Ovary (tissue), 10 donors: Measurements from ENCODE around the gene CCT8. TPM values are rescaled to one million over a fixed set of nuclear protein-coding genes. Genes with fewer than 3 reads are reported as not detected.
A peak's percentile ranks its signal among the peaks of the same experiment; 100 is the strongest.

Experiments
- DNase-seq, 5 donors: peaks; one replicate each; pipeline ENCODE4 v3.0.0-alpha.2; 2019 to 2020
- H3K27ac ChIP-seq, 2 donors: fragments of 200-600 bp; one replicate each; pipeline versions ENCODE4 v1.5.1 to v1.8.0; 2019 to 2022
- H3K27me3 ChIP-seq: fragments of 200-600 bp; one replicate; pipeline ENCODE4 v1.8.0; 2022
- H3K36me3 ChIP-seq: fragments of 200-600 bp; sonication (generic); one replicate; pipeline ENCODE4 v1.5.1; 2019
- H3K4me1 ChIP-seq: one replicate; pipeline ENCODE4 v1.8.1; 2013; ENCODE audit warnings: mild to moderate bottlenecking, moderate library complexity; ENCODE audit not compliant: insufficient read depth
- H3K4me3 ChIP-seq: fragments of 200-600 bp; sonication (generic); one replicate; pipeline ENCODE4 v1.5.1; 2017
- H3K9me3 ChIP-seq, 2 donors: fragments of 200-600 bp in 1 of 2; sonication (generic) in 1 of 2; one replicate each; pipeline versions ENCODE4 v1.5.1 to v1.8.1; 2013 to 2019; ENCODE audit warnings: mild to moderate bottlenecking in 1 of 2, moderate library complexity in 1 of 2
- EP300 ChIP-seq: sonication (generic); formaldehyde crosslinking; IDR thresholded peaks from one replicate; pipeline ENCODE4 v1.6.1; 2017; ENCODE audit warnings: antibody characterized with exemption
- POLR2A ChIP-seq: fragments of 450-650 bp; IDR thresholded peaks from one replicate; pipeline ENCODE4 v1.6.1; 2017; ENCODE audit warnings: antibody characterized with exemption, mild to moderate bottlenecking, moderate library complexity
- WGBS, 3 donors: extraction: QIAGEN DNeasy Blood & Tissue Kit in 1 of 3; methylation state at CpG; one replicate each; pipeline versions ENCODE4 v1.1.5 to v1.1.7; 2013 to 2017; 5-methylcytosine and 5-hydroxymethylcytosine counted together
- intact Hi-C, 4 donors: fragments of 100-400 bp; cut with DNase I; formaldehyde crosslinking; loops; one replicate each; pipeline versions ENCODE4 v1.11.0 to v1.15.1; 2022 to 2023
- long read RNA-seq, 3 donors: library from polyadenylated mRNA in 2 of 3; unstranded in 2 of 3; transcript quantifications; one replicate each; pipeline ENCODE4 v2.0.0 and lab custom pipeline, GENCODE V29; 2021 to 2026
- polyA plus RNA-seq, 2 donors: library from polyadenylated mRNA; stranded (reverse); fragments of 200-250 nt in 1 of 2; fragments of 350-450 nt in 1 of 2; fragmentation: Illumina TruSeq in 1 of 2; extraction: RNeasy Lipid Tissue Mini Kit (QIAGEN cat#74804) in 1 of 2; gene quantifications; one replicate each; pipeline ENCODE4 v1.2.3, GENCODE V29; 2013 to 2014
- total RNA-seq, 7 donors: library from RNA; depleted of rRNA in 2 of 7; stranded (reverse); fragments of >200 nt in 2 of 7; fragmentation: NEBNext Ultra II Directional in 3 of 7; extraction: Animal tissue kit (Norgen Biotek cat#: 25700) in 3 of 7; gene quantifications; one replicate each; pipeline versions ENCODE4 v1.1.0 to v1.2.4, GENCODE V29; 2016 to 2023
- TF ChIP-seq, protein P1 (sequence below), 3 donors: fragments of 450-650 bp in 2 of 3; fragments of 200-600 bp in 1 of 3; IDR thresholded peaks; one replicate each; pipeline versions ENCODE4 v1.5.1 to v1.8.0; 2016 to 2022; ENCODE audit warnings: antibody characterized with exemption in 3 of 3, mild to moderate bottlenecking in 1 of 3
- donor health status: DM: no; HTN: no; CAD: no; lungs with moderate emphysema.
- donor health status: DM: no; HTN: no; CAD: no.
- donor health status: Bipolar disorder and iron deficiency.
- donor health status: DM: yes; HTN: yes; CAD: no.
- donor health status: DM: no; HTN: no; CAD: no.
- donor health status: DM: yes; HTN: yes; CAD: no.

Gene CCT8, protein sequence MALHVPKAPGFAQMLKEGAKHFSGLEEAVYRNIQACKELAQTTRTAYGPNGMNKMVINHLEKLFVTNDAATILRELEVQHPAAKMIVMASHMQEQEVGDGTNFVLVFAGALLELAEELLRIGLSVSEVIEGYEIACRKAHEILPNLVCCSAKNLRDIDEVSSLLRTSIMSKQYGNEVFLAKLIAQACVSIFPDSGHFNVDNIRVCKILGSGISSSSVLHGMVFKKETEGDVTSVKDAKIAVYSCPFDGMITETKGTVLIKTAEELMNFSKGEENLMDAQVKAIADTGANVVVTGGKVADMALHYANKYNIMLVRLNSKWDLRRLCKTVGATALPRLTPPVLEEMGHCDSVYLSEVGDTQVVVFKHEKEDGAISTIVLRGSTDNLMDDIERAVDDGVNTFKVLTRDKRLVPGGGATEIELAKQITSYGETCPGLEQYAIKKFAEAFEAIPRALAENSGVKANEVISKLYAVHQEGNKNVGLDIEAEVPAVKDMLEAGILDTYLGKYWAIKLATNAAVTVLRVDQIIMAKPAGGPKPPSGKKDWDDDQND
- total RNA-seq = 100 to 1,000 TPM in 5 of 7 donors, 10 to 100 TPM in 2; 96.9 to 116 (median 105) TPM
- 100 to 1,000 TPM in 1 of 2 donors, 10 to 100 TPM in 1; 89.1 to 175 TPM for polyA plus RNA-seq
- long read RNA-seq, donor 1, transcript CCT8-201 (15 exons, 2,005 nt) = major isoform, 974 of 1,106 reads
- long read RNA-seq, donor 1, transcript CCT8-204 (15 exons, 1,872 nt) = minor isoform, 10 of 1,106 reads
- long read RNA-seq, donor 1, partial matches to known transcripts = 53 of 1,106 reads
- long read RNA-seq, donor 1, other reads (novel, unspliced or antisense) = 69 of 1,106 reads
- long read RNA-seq, donor 2, transcript CCT8-201 (15 exons, 2,005 nt) = major isoform, 97 of 205 reads
- long read RNA-seq, donor 2, partial matches to known transcripts = 86 of 205 reads
- long read RNA-seq, donor 2, other reads (novel, unspliced or antisense) = 17 of 205 reads
- long read RNA-seq, donor 3, transcript CCT8-201 (15 exons, 2,005 nt) = major isoform, 147 of 165 reads
- long read RNA-seq, donor 3, partial matches to known transcripts = 4 of 165 reads
- long read RNA-seq, donor 3, other reads (novel, unspliced or antisense) = 12 of 165 reads

DNA sequence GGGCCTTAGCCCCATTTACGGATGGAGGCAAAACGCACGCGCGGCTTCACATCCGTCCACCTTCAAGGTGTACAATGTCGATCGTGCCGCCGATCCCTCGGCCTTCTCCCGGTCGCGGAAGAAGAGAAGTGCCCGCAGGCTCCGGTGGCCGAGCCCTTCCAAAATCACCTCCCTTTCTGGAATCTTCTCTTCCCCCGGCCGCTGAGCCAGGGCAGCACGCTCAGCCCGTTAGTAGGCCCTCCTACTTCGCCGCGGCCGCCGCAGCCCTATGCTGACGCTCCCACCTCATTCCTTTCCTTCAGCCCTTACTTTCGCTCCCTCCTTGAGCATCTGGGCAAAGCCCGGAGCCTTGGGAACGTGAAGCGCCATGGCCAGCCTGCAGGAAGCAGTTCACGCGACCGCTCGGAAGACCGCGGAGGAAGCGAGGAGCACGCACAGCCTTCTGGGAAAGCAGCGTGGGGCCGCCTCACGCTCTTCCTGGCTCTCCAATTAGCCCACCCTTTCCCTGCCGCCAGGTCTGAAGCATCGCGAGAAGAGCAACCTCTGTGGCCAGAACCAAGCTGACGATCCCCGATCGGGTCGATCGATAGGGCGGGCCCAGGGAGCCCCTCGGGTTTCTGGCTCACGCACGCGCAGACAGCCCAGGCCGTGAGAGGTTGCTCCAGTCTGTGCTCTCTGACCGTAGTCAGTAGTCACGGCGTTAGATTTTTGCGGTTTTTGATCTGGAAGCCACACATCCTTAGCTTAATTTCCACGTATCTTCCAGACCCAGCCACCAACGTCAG is at the start of gene CCT8:
Gene CCT8, minus strand, starts transcription at position 427 of the 785 bp plus-strand sequence. Its CDS starts 58 bp downstream, at position 369.
- Histone ChIP-seq H3K9me3 (no peaks in the 10 kb centered on the region), H3K27me3 (no peaks in the 10 kb centered on the region), H3K36me3 (no peaks in the 10 kb centered on the region), H3K4me1 (peaks cover 4% of the 10 kb centered on the region), H3K27ac (peak within 1 kb of the TSS; percentile 42 to 66), H3K4me3 (peak within 1 kb of the TSS; percentile 92)
- 0% methylated on average over 62 of the region's 62 CpGs for WGBS, 3 donors
- peak; percentile 98 to 99 (median 99) for DNase-seq
- intact Hi-C loops = no loop called here
- TF ChIP-seq POLR2A (peak; percentile 67), EP300 (no peak)

DNA sequence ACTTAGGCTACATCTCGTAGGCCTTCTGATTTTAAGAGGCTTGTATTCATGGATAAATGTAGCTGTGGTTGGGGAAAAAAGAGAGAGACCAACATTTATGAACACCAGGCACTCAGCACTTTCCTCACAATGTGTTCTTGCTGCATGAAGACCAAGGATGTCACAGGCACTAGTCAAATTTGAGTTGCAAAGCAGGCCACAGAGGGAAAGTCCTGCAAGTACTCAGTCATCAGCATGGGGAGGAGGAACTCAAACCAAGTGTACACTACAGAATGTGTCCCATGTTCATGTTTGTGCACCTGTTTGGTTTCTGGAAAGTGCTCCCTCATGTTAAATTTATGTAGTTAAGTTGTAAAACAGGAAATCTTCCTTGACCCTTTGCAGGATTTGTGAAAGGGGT is 48.3 kb upstream of the CCT8 start:
- H3K27ac ChIP-seq = no peak overlapping the region
- H3K9me3 ChIP-seq = no peaks in the 10 kb centered on the region
- TF ChIP-seq EP300 (no peak), POLR2A (no peak)
- TF ChIP-seq, protein P1, sequence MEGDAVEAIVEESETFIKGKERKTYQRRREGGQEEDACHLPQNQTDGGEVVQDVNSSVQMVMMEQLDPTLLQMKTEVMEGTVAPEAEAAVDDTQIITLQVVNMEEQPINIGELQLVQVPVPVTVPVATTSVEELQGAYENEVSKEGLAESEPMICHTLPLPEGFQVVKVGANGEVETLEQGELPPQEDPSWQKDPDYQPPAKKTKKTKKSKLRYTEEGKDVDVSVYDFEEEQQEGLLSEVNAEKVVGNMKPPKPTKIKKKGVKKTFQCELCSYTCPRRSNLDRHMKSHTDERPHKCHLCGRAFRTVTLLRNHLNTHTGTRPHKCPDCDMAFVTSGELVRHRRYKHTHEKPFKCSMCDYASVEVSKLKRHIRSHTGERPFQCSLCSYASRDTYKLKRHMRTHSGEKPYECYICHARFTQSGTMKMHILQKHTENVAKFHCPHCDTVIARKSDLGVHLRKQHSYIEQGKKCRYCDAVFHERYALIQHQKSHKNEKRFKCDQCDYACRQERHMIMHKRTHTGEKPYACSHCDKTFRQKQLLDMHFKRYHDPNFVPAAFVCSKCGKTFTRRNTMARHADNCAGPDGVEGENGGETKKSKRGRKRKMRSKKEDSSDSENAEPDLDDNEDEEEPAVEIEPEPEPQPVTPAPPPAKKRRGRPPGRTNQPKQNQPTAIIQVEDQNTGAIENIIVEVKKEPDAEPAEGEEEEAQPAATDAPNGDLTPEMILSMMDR (IDR thresholded peaks at IDR 0.05) = no peak
- DNase-seq = no peak
- intact Hi-C loops = no loop called here
- H3K27me3 ChIP-seq = no peaks in the 10 kb centered on the region
- no peaks in the 10 kb centered on the region for H3K36me3 ChIP-seq
- no peaks in the 10 kb centered on the region for H3K4me1 ChIP-seq
- WGBS, 3 donors = 91 to 95% (median 93%) methylated on average over 1 of the region's 1 CpG
- H3K4me3 ChIP-seq = no peak overlapping the region

DNA sequence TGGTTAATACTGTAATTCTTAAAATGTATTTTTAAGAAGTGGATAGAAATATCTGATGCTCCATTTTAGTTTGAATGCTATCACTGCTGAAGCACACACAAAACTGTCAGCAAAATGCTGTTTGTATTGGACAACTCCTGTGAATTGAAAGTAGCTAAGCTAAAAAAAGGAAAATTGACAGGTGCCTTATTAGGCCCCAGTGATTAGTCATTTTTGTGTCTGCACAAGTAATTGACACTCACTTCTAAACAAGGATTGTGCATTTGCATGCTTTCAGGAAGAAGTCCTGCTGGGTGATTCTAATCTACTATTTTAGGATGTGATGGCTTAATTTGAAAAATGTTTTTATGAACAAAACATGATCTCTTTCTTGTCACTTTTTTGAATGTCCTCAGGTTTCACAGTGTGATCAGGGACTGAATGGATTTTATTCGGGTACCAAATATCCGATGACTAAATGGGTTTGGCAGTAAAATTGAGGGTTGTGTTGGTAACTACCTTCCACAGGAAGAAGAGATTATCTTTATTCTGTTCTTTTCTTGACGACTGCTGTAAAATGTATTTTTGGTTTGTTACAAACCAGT is 44.0 kb upstream of the CCT8 start:
- Histone ChIP-seq H3K36me3 (no peaks in the 10 kb centered on the region), H3K9me3 (no peaks in the 10 kb centered on the region), H3K4me1 (no peaks in the 10 kb centered on the region), H3K27me3 (no peaks in the 10 kb centered on the region), H3K4me3 (no peak overlapping the region), H3K27ac (no peak overlapping the region)
- intact Hi-C loops = no loop called here
- 73 to 86% (median 75%) methylated on average over 3 of the region's 3 CpGs for WGBS, 3 donors
- DNase-seq = no peak
- TF ChIP-seq POLR2A = no peak
- no peak for TF ChIP-seq EP300
- TF ChIP-seq, protein P1 (IDR thresholded peaks at IDR 0.05) = no peak

DNA sequence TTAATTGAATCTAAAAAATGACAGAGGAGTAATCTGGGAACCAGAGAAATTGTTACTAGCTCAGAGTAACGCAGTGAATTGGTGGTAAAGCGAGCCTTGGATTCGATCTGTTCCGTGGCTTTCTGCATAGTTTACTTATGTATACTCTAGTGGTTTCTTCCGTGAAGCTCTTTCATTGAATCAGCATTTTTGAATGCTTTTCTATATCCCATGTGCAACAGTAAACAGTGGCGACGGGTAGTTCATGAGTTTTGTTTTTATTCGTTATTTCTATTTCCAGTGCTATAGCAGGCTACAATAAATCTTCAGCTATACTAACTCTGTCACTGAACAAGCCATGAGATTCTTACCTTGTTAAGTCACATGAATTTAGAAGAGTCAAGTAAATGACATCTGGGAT is 42.5 kb upstream of the CCT8 start:
- H3K4me1 ChIP-seq = no peaks in the 10 kb centered on the region
- H3K27me3 ChIP-seq = no peaks in the 10 kb centered on the region
- 85 to 91% (median 85%) methylated on average over 8 of the region's 8 CpGs for WGBS, 3 donors
- TF ChIP-seq, protein P1 (IDR thresholded peaks at IDR 0.05) = no peak
- TF ChIP-seq POLR2A (no peak), EP300 (no peak)
- no peak overlapping the region for H3K27ac ChIP-seq
- no peak overlapping the region for H3K4me3 ChIP-seq
- H3K36me3 ChIP-seq = no peaks in the 10 kb centered on the region
- intact Hi-C loops = no loop called here
- H3K9me3 ChIP-seq = no peaks in the 10 kb centered on the region
- no peak for DNase-seq
